Osteoblast (primary cell): ENCODE data around the gene SPI1. TPM values are rescaled to one million over a fixed set of nuclear protein-coding genes. Genes with fewer than 3 reads are reported as not detected.
A peak's percentile ranks its signal among the peaks of the same experiment; 100 is the strongest.

Experiments
- DNase-seq: peaks from one replicate; pipeline ENCODE4 v3.0.0; 2011; ENCODE audit warnings: low spot score, mixed read lengths; ENCODE audit not compliant: insufficient read length; ENCODE audit errors: missing footprints
- H2AFZ ChIP-seq: 2 replicates; pipeline ENCODE4 v1.6.0; 2011; ENCODE audit warnings: mild to moderate bottlenecking, low read length
- H3K27ac ChIP-seq: 2 replicates; pipeline ENCODE4 v1.5.1; 2011; ENCODE audit warnings: mild to moderate bottlenecking, low read depth, low read length, moderate library complexity
- H3K27me3 ChIP-seq: 2 replicates; pipeline ENCODE4 v1.6.0; 2012; ENCODE audit warnings: mild to moderate bottlenecking, control low read depth, inconsistent platforms, low read length, moderate library complexity; ENCODE audit not compliant: insufficient read depth
- H3K36me3 ChIP-seq: 2 replicates; pipeline ENCODE4 v1.5.1; 2011; ENCODE audit warnings: mild to moderate bottlenecking, low read length, control low read depth, moderate library complexity; ENCODE audit not compliant: insufficient read depth
- H3K4me1 ChIP-seq: 2 replicates; pipeline ENCODE4 v1.5.1; 2011; ENCODE audit warnings: mild to moderate bottlenecking, low read length, control low read depth, moderate library complexity; ENCODE audit not compliant: insufficient read depth
- H3K4me2 ChIP-seq: 2 replicates; pipeline ENCODE4 v1.6.0; 2011; ENCODE audit warnings: mild to moderate bottlenecking, low read length; ENCODE audit not compliant: insufficient read depth
- H3K4me3 ChIP-seq: fragments of 200-600 bp; sonication (generic); 3 replicates; pipeline ENCODE4 v1.5.1; 2012; ENCODE audit warnings: mild to moderate bottlenecking, low read length, inconsistent platforms; ENCODE audit not compliant: insufficient read depth
- H3K79me2 ChIP-seq: 2 replicates; pipeline ENCODE4 v1.6.0; 2012; ENCODE audit warnings: mild to moderate bottlenecking, low read length, control low read depth, inconsistent platforms; ENCODE audit not compliant: insufficient read depth
- H3K9me3 ChIP-seq: 2 replicates; pipeline ENCODE4 v1.5.1; 2011; ENCODE audit warnings: low read depth, low read length, control low read depth
- H4K20me1 ChIP-seq: 2 replicates; pipeline ENCODE4 v1.6.0; 2012; ENCODE audit warnings: mild to moderate bottlenecking, low read length, control low read depth; ENCODE audit not compliant: insufficient read depth
- CTCF ChIP-seq: IDR thresholded peaks from 2 replicates; pipeline ENCODE4 v1.5.1; 2011; ENCODE audit warnings: mild to moderate bottlenecking, low read depth, low read length, moderate library complexity; ENCODE audit errors: extremely low read depth
- total RNA-seq: library from RNA; depleted of rRNA; stranded (reverse); fragments of >200 nt; gene quantifications from 2 replicates; pipeline ENCODE4 v1.2.3, GENCODE V29; 2012

The SPI1 gene
- total RNA-seq, 1 donor = not detected

- peaks cover 4% of the 10 kb centered on the region for H3K4me1 ChIP-seq
- no peaks in the 10 kb centered on the region for H3K79me2 ChIP-seq
- no peak overlapping the region for H3K27ac ChIP-seq
- no peaks in the 10 kb centered on the region for H3K36me3 ChIP-seq
- peak; percentile 98 for DNase-seq
- H4K20me1 ChIP-seq = no peaks in the 10 kb centered on the region
- H3K27me3 ChIP-seq = no peaks in the 10 kb centered on the region
- no peak overlapping the region for H3K4me2 ChIP-seq
- no peaks in the 10 kb centered on the region for H3K9me3 ChIP-seq
- TF ChIP-seq CTCF = peak; percentile 95
- H2AFZ ChIP-seq = peak overlapping the region; percentile 88
- H3K4me3 ChIP-seq = no peak overlapping the region
Observed at GRCh38 chr11:47373876-47374719, 4.2 kb downstream of the SPI1 start.

- H3K4me3 ChIP-seq = no peak overlapping the region
- H3K27ac ChIP-seq = no peak overlapping the region
Observed at GRCh38 chr11:47372422-47372821, 5.9 kb downstream of the SPI1 start.

GRCh38 chr11:47369676-47370075, 8.7 kb downstream of the SPI1 start:
- peaks cover 4% of the 10 kb centered on the region for H3K4me1 ChIP-seq
- H3K4me3 ChIP-seq = no peak overlapping the region
- no peaks in the 10 kb centered on the region for H3K9me3 ChIP-seq
- no peak for DNase-seq
- H3K79me2 ChIP-seq = no peaks in the 10 kb centered on the region
- H3K4me2 ChIP-seq = no peak overlapping the region
- no peak for TF ChIP-seq CTCF
- no peak overlapping the region for H3K27ac ChIP-seq
- H3K27me3 ChIP-seq = peaks cover 4% of the 10 kb centered on the region
- no peak overlapping the region for H2AFZ ChIP-seq
- H3K36me3 ChIP-seq = no peaks in the 10 kb centered on the region
- no peaks in the 10 kb centered on the region for H4K20me1 ChIP-seq

More at GRCh38 chr11:47372422-47372821, 5.9 kb downstream of the SPI1 start:
- no peaks in the 10 kb centered on the region for H3K79me2 ChIP-seq
- peak; percentile 32 for DNase-seq
- H2AFZ ChIP-seq = no peak overlapping the region
- H4K20me1 ChIP-seq = no peaks in the 10 kb centered on the region
- H3K4me2 ChIP-seq = no peak overlapping the region
- TF ChIP-seq CTCF = no peak
- peaks cover 4% of the 10 kb centered on the region for H3K27me3 ChIP-seq
- H3K36me3 ChIP-seq = no peaks in the 10 kb centered on the region
- H3K4me1 ChIP-seq = peaks cover 4% of the 10 kb centered on the region
- no peaks in the 10 kb centered on the region for H3K9me3 ChIP-seq

GRCh38 chr11:47366020-47366490, 12.3 kb downstream of the SPI1 start:
- Histone ChIP-seq H3K27me3 (peaks cover 4% of the 10 kb centered on the region), H3K4me2 (no peak overlapping the region), H2AFZ (no peak overlapping the region), H3K79me2 (no peaks in the 10 kb centered on the region), H3K4me1 (no peaks in the 10 kb centered on the region), H3K9me3 (no peaks in the 10 kb centered on the region), H3K36me3 (no peaks in the 10 kb centered on the region), H3K27ac (no peak overlapping the region), H3K4me3 (no peak overlapping the region), H4K20me1 (no peaks in the 10 kb centered on the region)
- TF ChIP-seq CTCF = no peak
- no peak for DNase-seq
